Gastrocnemius medialis (tissue), 4 donors: Measurements from ENCODE around the gene CALHM2.

Source experiments
- POLR2A ChIP-seq, 2 donors: fragments of 450-650 bp; IDR thresholded peaks; one replicate each; pipeline ENCODE4 v1.6.1; 2017; ENCODE audit warnings: antibody characterized with exemption in 2 of 2, mild to moderate bottlenecking in 2 of 2, moderate library complexity in 2 of 2
- TF ChIP-seq, protein P1 (sequence below), 5 experiments: fragments of 450-650 bp in 3 of 5; fragments of 200-600 bp in 2 of 5; sonication (generic) in 2 of 5; IDR thresholded peaks in 4 of 5; conservative IDR thresholded peaks in 1 of 5; 1 replicate in 4 of 5; 2 replicates in 1 of 5; pipeline ENCODE4 v1.5.1; 2016 to 2019; ENCODE audit warnings: antibody characterized with exemption in 5 of 5, mild to moderate bottlenecking in 3 of 5, moderate library complexity in 3 of 5

DNA sequence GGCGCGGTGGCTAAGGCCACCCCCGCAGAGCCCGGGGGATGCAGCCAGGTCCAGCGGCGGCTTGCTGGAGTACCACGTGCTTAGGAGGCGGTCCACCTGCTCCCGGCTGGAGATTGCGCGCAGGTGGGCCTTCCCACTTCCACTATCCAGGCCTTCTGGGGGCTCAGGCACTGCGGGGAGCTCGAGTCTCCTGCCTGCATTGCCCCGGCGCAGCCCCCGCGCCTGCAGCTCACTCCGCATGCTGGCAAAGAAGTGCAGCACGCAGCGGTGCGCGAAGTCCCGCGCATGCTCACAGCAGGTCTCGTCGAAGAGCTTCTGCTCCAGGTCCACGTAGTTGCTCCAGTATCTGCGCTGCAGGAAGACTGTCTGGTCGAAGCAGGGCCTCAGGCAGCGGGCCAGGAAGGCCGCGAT lies 21.1 kb upstream of the CALHM2 start:
- TF ChIP-seq, protein P1, sequence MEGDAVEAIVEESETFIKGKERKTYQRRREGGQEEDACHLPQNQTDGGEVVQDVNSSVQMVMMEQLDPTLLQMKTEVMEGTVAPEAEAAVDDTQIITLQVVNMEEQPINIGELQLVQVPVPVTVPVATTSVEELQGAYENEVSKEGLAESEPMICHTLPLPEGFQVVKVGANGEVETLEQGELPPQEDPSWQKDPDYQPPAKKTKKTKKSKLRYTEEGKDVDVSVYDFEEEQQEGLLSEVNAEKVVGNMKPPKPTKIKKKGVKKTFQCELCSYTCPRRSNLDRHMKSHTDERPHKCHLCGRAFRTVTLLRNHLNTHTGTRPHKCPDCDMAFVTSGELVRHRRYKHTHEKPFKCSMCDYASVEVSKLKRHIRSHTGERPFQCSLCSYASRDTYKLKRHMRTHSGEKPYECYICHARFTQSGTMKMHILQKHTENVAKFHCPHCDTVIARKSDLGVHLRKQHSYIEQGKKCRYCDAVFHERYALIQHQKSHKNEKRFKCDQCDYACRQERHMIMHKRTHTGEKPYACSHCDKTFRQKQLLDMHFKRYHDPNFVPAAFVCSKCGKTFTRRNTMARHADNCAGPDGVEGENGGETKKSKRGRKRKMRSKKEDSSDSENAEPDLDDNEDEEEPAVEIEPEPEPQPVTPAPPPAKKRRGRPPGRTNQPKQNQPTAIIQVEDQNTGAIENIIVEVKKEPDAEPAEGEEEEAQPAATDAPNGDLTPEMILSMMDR (IDR thresholded peaks at IDR 0.05 in 4 of 5, conservative IDR thresholded peaks at IDR 0.05 in 1 of 5) = no peak
- no peak for TF ChIP-seq POLR2A (IDR thresholded peaks at IDR 0.05)
